Measurements from ENCODE around the gene TTBK1. TPM values are rescaled to one million over a fixed set of nuclear protein-coding genes. Genes with fewer than 3 reads are reported as not detected.

TTBK1 gene
- polyA plus RNA-seq (2012; ENCODE audit: missing spikeins), result not detected

DNA sequence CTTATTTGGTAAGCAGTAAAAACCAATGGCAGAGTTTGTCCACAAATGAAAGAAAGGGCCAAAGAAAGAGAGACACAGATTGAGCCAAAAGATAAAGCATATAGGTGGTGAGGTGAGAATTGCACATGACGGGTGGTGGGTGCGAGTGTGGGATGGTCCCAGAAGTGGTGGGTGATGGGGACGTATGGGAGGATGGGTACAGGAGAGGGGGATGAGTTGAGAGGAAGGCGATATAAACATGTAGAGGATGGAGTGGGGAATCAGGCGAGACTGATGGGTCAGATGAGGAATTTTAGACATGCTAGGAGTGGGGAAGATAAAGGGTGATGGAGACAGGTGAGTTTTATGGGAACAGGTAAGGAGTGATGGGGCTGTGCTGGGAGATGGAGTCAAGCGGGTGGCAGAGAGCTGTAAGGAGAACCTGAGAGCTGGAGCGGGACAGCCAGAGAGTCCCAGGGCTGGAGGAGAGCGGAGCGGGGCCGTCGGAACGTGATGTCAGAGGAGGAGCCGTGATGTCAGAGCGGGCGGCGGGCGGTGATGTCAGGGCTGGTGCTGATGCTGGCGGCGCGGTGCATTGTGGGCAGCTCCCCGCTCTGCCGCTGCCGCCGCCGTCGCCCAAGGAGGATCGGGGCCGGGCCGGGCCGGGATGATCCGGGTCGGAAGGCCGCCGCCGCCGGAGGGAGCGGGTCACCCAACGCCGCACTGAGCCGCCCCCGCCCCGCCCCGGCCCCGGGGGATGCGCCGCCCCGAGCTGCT is at the start of gene TTBK1:
TTBK1 (plus strand) TSS at position 574 of the 756 bp plus-strand sequence. CDS start 3,180 bp downstream, outside the sequence.
- no peak for DNase-seq (ENCODE audit: insufficient read length)
- no peak for TF ChIP-seq TAF1 (IDR thresholded peaks at IDR 0.05; ENCODE audit: borderline replicate concordance, low read depth, low read length)
- TF ChIP-seq POLR2A (IDR thresholded peaks at IDR 0.05; ENCODE audit: low read depth, low read length), result no peak
- no peak for TF ChIP-seq POLR2AphosphoS5 (IDR thresholded peaks at IDR 0.05; ENCODE audit: low read depth, low read length)
- no peak for FAIRE-seq

DNA sequence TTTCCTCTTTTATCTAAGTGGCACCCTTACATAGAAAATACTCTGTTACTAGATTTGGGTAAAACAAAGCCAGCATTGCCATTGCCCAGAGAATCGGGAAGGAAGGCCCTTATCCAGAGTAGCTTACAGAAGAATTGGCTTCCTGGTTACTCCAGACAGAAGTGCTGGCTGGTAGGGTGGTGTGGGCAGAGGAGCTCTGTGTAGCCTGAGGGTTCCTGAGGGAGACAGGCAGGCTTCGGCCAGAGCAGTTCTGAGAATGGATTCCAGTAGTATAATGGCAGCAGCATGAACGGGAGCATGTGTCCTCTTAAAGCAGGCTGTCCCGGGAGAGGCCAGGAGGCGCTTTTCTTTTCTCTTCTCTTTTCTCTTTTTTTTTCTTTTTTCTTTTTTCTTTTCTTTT is 49.4 kb upstream of the TTBK1 start:
- no peak for FAIRE-seq
- TF ChIP-seq POLR2AphosphoS5 (IDR thresholded peaks at IDR 0.05; ENCODE audit: low read depth, low read length) (no peak), POLR2A (IDR thresholded peaks at IDR 0.05; ENCODE audit: low read depth, low read length) (no peak), TAF1 (IDR thresholded peaks at IDR 0.05; ENCODE audit: borderline replicate concordance, low read depth, low read length) (no peak)
- DNase-seq (ENCODE audit: insufficient read length), result no peak

DNA sequence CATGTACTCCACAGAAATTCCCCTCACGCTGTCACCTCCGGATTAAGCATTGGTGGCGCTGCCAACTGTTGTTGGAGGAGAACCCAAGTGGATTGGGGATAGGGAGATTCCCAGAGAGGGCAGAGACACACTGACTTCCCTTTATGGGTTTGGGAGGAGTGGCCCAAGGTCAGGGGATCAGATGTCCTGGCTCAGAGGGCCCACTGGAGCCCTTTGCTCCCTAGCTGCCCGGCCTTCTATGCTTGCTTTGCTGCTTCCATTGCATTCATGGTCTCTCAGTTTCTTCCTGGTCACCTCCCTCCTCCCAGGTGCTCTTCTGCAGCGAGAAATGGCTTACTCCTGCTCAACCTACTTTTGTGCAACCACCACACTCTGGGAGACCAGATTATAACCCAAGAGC is 46.9 kb upstream of the TTBK1 start:
- DNase-seq (ENCODE audit: insufficient read length), result no peak
- FAIRE-seq, result no peak
- TF ChIP-seq TAF1 (IDR thresholded peaks at IDR 0.05; ENCODE audit: borderline replicate concordance, low read depth, low read length) (no peak), POLR2A (IDR thresholded peaks at IDR 0.05; ENCODE audit: low read depth, low read length) (no peak), POLR2AphosphoS5 (IDR thresholded peaks at IDR 0.05; ENCODE audit: low read depth, low read length) (no peak)

DNA sequence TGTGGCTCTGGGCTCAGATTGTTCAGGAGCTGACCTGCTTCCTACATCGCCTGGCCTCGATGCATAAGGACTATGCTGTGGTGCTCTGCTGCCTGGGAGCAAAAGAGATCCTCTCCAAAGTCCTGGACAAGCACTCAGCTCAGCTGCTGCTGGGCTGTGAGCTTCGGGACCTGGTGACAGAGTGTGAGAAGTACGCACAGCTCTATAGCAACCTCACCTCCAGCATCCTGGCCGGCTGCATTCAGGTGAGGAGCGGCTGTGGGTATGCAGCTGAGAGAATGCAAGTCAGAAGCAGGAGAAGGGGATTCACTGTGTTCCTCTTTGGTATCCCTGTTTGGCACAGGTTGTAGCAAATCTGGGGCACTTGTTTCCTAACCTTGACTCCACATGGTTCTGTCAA is 43.4 kb upstream of the TTBK1 start:
- DNase-seq (ENCODE audit: insufficient read length) (no peak), FAIRE-seq (no peak)
- no peak for TF ChIP-seq POLR2A (IDR thresholded peaks at IDR 0.05; ENCODE audit: low read depth, low read length)
- no peak for TF ChIP-seq POLR2AphosphoS5 (IDR thresholded peaks at IDR 0.05; ENCODE audit: low read depth, low read length)

DNA sequence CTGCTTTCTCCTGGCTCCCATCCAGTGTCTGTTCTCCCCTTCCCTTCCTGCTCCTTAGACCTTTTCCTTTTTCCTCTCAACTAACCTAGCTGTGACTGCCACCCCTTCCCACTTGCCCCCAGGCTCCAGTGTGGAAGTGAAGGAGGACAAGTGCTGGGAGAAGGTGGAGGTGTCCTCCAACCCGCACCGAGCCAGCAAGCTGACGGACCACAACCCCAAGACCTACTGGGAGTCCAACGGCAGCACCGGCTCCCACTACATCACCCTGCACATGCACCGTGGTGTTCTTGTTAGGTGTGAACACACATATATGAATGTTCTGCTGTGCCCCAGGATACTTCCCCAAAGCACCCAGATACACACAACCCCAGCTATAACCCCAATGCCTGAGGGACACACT is 42.7 kb upstream of the TTBK1 start:
- DNase-seq (ENCODE audit: insufficient read length), result no peak
- no peak for TF ChIP-seq POLR2AphosphoS5 (IDR thresholded peaks at IDR 0.05; ENCODE audit: low read depth, low read length)
- no peak for TF ChIP-seq TAF1 (IDR thresholded peaks at IDR 0.05; ENCODE audit: borderline replicate concordance, low read depth, low read length)
- no peak for TF ChIP-seq POLR2A (IDR thresholded peaks at IDR 0.05; ENCODE audit: low read depth, low read length)
- no peak for FAIRE-seq

DNA sequence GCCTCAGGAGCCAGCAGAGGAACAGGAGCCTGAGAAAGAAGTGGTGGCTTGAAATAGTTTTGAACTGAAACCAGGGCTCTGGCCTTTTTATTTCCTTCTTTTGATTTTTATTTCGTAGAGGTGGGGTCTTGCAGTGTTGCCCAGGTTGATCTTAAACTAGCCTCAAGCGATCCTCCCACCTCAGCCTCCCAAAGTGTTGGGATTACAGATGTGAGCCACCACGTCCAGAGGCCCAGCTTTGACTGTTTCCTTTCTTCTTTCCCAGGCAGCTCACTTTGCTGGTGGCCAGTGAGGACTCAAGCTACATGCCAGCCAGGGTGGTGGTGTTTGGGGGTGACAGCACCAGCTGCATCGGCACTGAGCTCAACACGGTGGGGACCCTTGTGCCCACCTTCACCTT is 40.8 kb upstream of the TTBK1 start:
- DNase-seq (ENCODE audit: insufficient read length) (no peak), FAIRE-seq (no peak)
- TF ChIP-seq POLR2A (IDR thresholded peaks at IDR 0.05; ENCODE audit: low read depth, low read length), result no peak
- no peak for TF ChIP-seq TAF1 (IDR thresholded peaks at IDR 0.05; ENCODE audit: borderline replicate concordance, low read depth, low read length)

DNA sequence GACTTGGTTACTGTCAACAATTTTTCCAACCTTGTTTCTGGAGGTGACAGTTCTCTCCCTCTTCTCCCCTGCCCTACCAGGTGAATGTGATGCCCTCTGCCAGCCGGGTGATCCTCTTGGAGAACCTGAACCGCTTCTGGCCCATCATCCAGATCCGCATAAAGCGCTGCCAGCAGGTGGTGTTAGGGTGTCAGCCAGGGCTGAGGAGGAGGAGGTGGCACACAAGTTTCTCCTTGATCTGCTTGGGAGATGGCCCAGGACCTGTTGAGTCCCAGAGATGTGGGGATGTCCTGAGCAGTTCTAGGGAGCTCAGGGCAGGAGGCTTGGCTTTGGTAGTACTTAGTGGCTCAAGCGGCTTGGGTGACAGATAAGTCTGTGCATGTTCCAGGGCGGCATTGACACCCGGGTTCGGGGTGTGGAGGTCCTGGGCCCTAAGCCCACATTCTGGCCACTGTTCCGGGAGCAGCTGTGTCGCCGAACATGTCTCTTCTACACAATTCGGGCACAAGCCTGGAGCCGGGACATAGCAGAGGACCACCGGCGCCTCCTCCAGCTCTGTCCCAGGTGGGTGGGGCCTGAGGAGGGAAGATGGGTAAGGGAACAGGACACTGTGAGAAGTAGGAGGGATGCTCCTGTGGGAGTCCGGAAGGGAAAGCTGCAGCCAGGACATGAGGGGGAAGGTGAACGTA is 40.1 kb upstream of the TTBK1 start:
- TF ChIP-seq POLR2AphosphoS5 (IDR thresholded peaks at IDR 0.05; ENCODE audit: low read depth, low read length) (no peak), POLR2A (IDR thresholded peaks at IDR 0.05; ENCODE audit: low read depth, low read length) (no peak), TAF1 (IDR thresholded peaks at IDR 0.05; ENCODE audit: borderline replicate concordance, low read depth, low read length) (no peak)
- no peak for DNase-seq (ENCODE audit: insufficient read length)
- FAIRE-seq, result no peak

DNA sequence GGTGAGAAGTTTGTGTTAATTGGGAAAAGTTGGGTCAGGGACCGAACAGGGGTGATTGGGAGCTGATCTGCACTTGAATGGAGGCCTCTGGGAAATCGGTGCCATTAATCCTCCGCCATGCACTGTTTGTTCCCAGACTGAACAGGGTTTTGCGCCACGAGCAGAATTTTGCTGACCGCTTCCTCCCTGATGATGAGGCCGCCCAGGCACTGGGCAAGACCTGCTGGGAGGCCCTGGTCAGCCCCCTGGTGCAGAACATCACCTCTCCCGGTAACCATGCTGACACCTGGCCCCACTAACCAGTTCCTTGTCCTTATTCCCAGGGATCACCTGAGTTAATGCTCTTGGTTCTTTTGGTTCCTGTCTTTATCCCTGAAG is 39.6 kb upstream of the TTBK1 start:
- no peak for TF ChIP-seq POLR2AphosphoS5 (IDR thresholded peaks at IDR 0.05; ENCODE audit: low read depth, low read length)
- TF ChIP-seq TAF1 (IDR thresholded peaks at IDR 0.05; ENCODE audit: borderline replicate concordance, low read depth, low read length), result no peak
- TF ChIP-seq POLR2A (IDR thresholded peaks at IDR 0.05; ENCODE audit: low read depth, low read length), result no peak
- no peak for DNase-seq (ENCODE audit: insufficient read length)
- FAIRE-seq, result no peak

DNA sequence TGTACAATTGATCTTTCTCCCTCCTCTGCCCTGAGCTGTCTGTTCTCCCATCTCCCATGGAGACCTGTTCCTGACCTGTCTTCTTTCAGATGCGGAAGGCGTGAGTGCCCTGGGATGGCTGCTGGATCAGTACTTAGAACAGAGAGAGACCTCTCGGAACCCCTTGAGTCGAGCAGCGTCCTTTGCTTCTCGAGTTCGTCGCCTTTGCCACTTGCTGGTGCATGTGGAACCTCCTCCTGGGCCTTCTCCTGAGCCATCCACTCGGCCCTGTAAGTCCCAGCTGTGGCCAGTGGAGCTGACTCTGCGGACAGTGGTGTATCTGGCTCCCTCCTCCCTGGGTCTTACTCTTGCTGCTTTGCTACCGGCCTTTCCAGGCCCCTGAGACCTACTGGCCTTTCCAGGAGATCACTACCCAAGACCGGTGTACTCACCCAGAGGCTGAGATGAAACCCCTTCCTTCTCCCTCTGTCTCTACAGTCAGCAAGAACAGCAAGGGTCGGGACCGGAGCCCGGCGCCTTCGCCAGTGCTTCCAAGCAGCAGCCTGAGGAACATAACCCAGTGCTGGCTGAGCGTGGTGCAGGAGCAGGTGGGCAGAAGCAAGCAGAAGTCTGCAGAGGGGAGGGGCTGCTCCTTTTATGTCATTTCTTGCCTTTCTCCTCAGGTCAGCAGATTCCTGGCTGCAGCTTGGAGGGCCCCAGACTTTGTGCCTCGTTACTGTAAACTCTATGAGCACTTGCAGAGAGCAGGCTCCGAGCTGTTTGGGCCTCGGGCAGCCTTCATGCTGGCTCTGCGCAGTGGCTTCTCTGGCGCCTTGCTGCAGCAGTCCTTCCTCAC is 38.8 kb upstream of the TTBK1 start:
- DNase-seq (ENCODE audit: insufficient read length) (no peak), FAIRE-seq (no peak)
- TF ChIP-seq TAF1 (IDR thresholded peaks at IDR 0.05; ENCODE audit: borderline replicate concordance, low read depth, low read length) (no peak), POLR2A (IDR thresholded peaks at IDR 0.05; ENCODE audit: low read depth, low read length) (no peak), POLR2AphosphoS5 (IDR thresholded peaks at IDR 0.05; ENCODE audit: low read depth, low read length) (no peak)

DNA sequence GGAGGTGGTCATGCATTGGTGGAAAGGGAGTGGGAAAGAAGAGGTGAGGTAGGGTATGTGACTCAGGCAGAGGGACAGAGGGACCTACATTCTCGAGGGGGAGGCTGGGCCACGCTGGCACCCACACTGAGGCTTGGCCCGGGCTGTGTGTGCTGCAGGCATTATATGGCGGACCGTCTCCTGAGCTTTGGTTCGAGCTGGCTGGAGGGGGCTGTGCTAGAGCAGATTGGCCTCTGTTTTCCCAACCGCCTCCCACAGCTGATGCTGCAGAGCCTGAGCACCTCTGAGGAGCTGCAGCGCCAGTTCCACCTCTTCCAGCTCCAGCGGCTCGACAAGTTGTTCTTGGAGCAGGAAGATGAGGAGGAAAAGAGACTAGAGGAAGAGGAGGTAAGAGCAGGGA is 37.4 kb upstream of the TTBK1 start:
- TF ChIP-seq POLR2AphosphoS5 (IDR thresholded peaks at IDR 0.05; ENCODE audit: low read depth, low read length), result no peak
- TF ChIP-seq TAF1 (IDR thresholded peaks at IDR 0.05; ENCODE audit: borderline replicate concordance, low read depth, low read length), result no peak
- TF ChIP-seq POLR2A (IDR thresholded peaks at IDR 0.05; ENCODE audit: low read depth, low read length), result no peak
- DNase-seq (ENCODE audit: insufficient read length) (no peak), FAIRE-seq (no peak)

DNA sequence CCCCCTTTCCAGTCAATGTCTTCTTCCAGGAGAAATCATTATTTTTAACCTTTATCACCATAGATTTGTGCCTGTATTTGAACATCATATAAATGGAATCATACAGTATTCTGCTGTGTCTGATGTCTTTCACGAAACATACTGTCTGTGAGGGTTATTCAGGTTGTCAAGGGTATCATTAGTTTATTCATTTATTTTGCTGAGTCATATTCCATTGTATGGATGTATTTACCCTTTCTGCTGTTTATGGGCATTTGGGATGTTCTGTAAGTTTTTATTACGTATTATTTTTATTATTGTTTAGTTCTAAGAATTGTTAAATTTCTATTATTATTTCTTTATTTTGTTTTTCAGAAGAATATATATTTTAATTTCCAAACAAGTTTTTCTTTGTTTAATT is 36.0 kb upstream of the TTBK1 start:
- FAIRE-seq, result no peak
- no peak for DNase-seq (ENCODE audit: insufficient read length)
- TF ChIP-seq POLR2A (IDR thresholded peaks at IDR 0.05; ENCODE audit: low read depth, low read length), result no peak
- no peak for TF ChIP-seq TAF1 (IDR thresholded peaks at IDR 0.05; ENCODE audit: borderline replicate concordance, low read depth, low read length)
- no peak for TF ChIP-seq POLR2AphosphoS5 (IDR thresholded peaks at IDR 0.05; ENCODE audit: low read depth, low read length)

Measured in GM12892 (cell line).